Smooth muscle cell of the brain vasculature (primary cell): Measurements from ENCODE around the gene MYLK4.
"Not testable (repeated sequence)": the region's sequence is repeated elsewhere in the genome, so short reads cannot be mapped to it uniquely, and the experiment has no call there.

ENCODE experiments used
- DNase-seq: peaks from one replicate; pipeline ENCODE4 v3.0.0-alpha.2; 2012; ENCODE audit warnings: low read depth, low spot score

The MYLK4 gene

GRCh38 chr6:2780102-2780737 is 29.5 kb upstream of the MYLK4 start:
- DNase-seq, result no peak

- DNase-seq, result no peak
Observed at GRCh38 chr6:2777249-2777648, 26.5 kb upstream of the MYLK4 start.

- DNase-seq, result no peak
Observed at GRCh38 chr6:2775003-2775402, 24.3 kb upstream of the MYLK4 start.

GRCh38 chr6:2773449-2773848 is 22.7 kb upstream of the MYLK4 start:
- DNase-seq, result no peak

GRCh38 chr6:2772840-2773239 is 22.1 kb upstream of the MYLK4 start:
- no peak for DNase-seq

GRCh38 chr6:2771079-2771478 is 20.4 kb upstream of the MYLK4 start:
- no peak for DNase-seq

- no peak for DNase-seq
Observed at GRCh38 chr6:2770171-2770570, 19.4 kb upstream of the MYLK4 start.

GRCh38 chr6:2768696-2769095 is 18.0 kb upstream of the MYLK4 start:
- DNase-seq, result no peak

GRCh38 chr6:2767657-2768524 is 17.2 kb upstream of the MYLK4 start:
- DNase-seq, result no peak

GRCh38 chr6:2766767-2767656 is 16.3 kb upstream of the MYLK4 start:
- no peak for DNase-seq

GRCh38 chr6:2765896-2766766 is 15.4 kb upstream of the MYLK4 start:
- DNase-seq, result no peak

- DNase-seq, result peak; percentile 99
Observed at GRCh38 chr6:2765166-2765895, 14.6 kb upstream of the MYLK4 start, which contains the start of gene WRNIP1. WRNIP1 (plus strand) TSS chr6:2765393; CDS start chr6:2765623, 230 bp downstream.

- DNase-seq, result no peak
Observed at GRCh38 chr6:2764610-2765165, 14.0 kb upstream of the MYLK4 start.

GRCh38 chr6:2763876-2764540 is 13.3 kb upstream of the MYLK4 start:
- DNase-seq, result no peak

GRCh38 chr6:2763345-2763841 is 12.7 kb upstream of the MYLK4 start:
- no peak for DNase-seq

- DNase-seq, result not testable (repeated sequence)
Observed at GRCh38 chr6:2762868-2763267, 12.1 kb upstream of the MYLK4 start.

GRCh38 chr6:2760882-2761842 is 10.4 kb upstream of the MYLK4 start:
- DNase-seq, result no peak

- DNase-seq, result no peak
Observed at GRCh38 chr6:2758980-2759379, 8.3 kb upstream of the MYLK4 start.
